Urinary bladder (tissue), 4 donors: Measurements from ENCODE around the gene XPC. TPM values are rescaled to one million over a fixed set of nuclear protein-coding genes. Genes with fewer than 3 reads are reported as not detected.
"Not testable (repeated sequence)": the region's sequence is repeated elsewhere in the genome, so short reads cannot be mapped to it uniquely, and the experiment has no call there.

Experiments
- DNase-seq: peaks from one replicate; pipeline ENCODE4 v3.0.0-alpha.2; 2015; ENCODE audit errors: extremely low spot score
- H3K27ac ChIP-seq: one replicate; pipeline ENCODE4 v1.5.1; 2013; ENCODE audit warnings: low read depth, mild to moderate bottlenecking, moderate library complexity
- H3K36me3 ChIP-seq: one replicate; pipeline ENCODE4 v1.6.1; 2013; ENCODE audit warnings: mild to moderate bottlenecking, moderate library complexity; ENCODE audit not compliant: insufficient read depth
- H3K4me1 ChIP-seq: one replicate; pipeline ENCODE4 v1.6.1; 2013; ENCODE audit warnings: mild to moderate bottlenecking, moderate library complexity; ENCODE audit not compliant: insufficient read depth
- H3K4me3 ChIP-seq: one replicate; pipeline ENCODE4 v1.5.1; 2013; ENCODE audit warnings: low read depth, low read length
- WGBS: extraction: QIAGEN DNeasy Blood & Tissue Kit; methylation state at CpG from one replicate; pipeline ENCODE4 v1.1.7; 2013; 5-methylcytosine and 5-hydroxymethylcytosine counted together
- polyA plus RNA-seq: library from polyadenylated mRNA; stranded (reverse); fragments of 200-250 nt; gene quantifications from one replicate; pipeline ENCODE4 v1.2.3, GENCODE V29; 2013
- total RNA-seq: library from RNA; depleted of rRNA; stranded (reverse); fragments of >200 nt; gene quantifications from one replicate; pipeline ENCODE4 v1.2.3, GENCODE V29; 2014
- donor health status: healthy with polysubstance abuse.
- donor health status: healthy.

XPC gene
- total RNA-seq (25.8 TPM), polyA plus RNA-seq (27.3 TPM)

- Histone ChIP-seq H3K4me1 (peaks cover 2% of the 10 kb centered on the region), H3K36me3 (no peaks in the 10 kb centered on the region)
Observed at GRCh38 chr3:14178247-14179113, at the start of gene XPC, which contains the start of gene LSM3. TSS of gene XPC (minus strand) at chr3:14178601. CDS start at chr3:14178568, 33 bp downstream. TSS of gene LSM3 (plus strand) at chr3:14178817. CDS start at chr3:14178861, 44 bp downstream.

GRCh38 chr3:14227856-14228255, 49.5 kb upstream of the XPC start:
- no peaks in the 10 kb centered on the region for H3K36me3 ChIP-seq
- H3K4me1 ChIP-seq = no peaks in the 10 kb centered on the region
- H3K4me3 ChIP-seq = no peak overlapping the region
- no peak overlapping the region for H3K27ac ChIP-seq
- WGBS = 48% methylated on average over 1 of the region's 1 CpG
- no peak for DNase-seq

More at GRCh38 chr3:14178247-14179113, at the start of gene XPC, which contains the start of gene LSM3:
- H3K4me3 ChIP-seq = peak within 1 kb of the TSS; percentile 78
- under 1% methylated on average over 78 of the region's 78 CpGs for WGBS
- peak; percentile 99 for DNase-seq
- H3K27ac ChIP-seq = peak within 1 kb of the TSS; percentile 94

- not testable (repeated sequence) for H3K36me3 ChIP-seq, H3K27ac ChIP-seq, DNase-seq, H3K4me1 ChIP-seq, H3K4me3 ChIP-seq
- WGBS = 78% methylated on average over 3 of the region's 3 CpGs
Observed at GRCh38 chr3:14226351-14226750, 48.0 kb upstream of the XPC start.

- Histone ChIP-seq H3K36me3 (no peaks in the 10 kb centered on the region), H3K27ac (no peak overlapping the region), H3K4me1 (no peaks in the 10 kb centered on the region), H3K4me3 (no peak overlapping the region)
- no peak for DNase-seq
- WGBS = 68% methylated on average over 9 of the region's 9 CpGs
Observed at GRCh38 chr3:14225421-14225820, 47.0 kb upstream of the XPC start.

GRCh38 chr3:14224895-14225294, 46.5 kb upstream of the XPC start:
- Histone ChIP-seq H3K27ac (no peak overlapping the region), H3K4me3 (no peak overlapping the region), H3K36me3 (no peaks in the 10 kb centered on the region), H3K4me1 (no peaks in the 10 kb centered on the region)
- 59% methylated on average over 6 of the region's 6 CpGs for WGBS
- DNase-seq = no peak

GRCh38 chr3:14223595-14223994, 45.2 kb upstream of the XPC start:
- H3K36me3 ChIP-seq = no peaks in the 10 kb centered on the region
- no peak overlapping the region for H3K4me3 ChIP-seq
- H3K27ac ChIP-seq = no peak overlapping the region
- DNase-seq = no peak
- H3K4me1 ChIP-seq = no peaks in the 10 kb centered on the region
- 65% methylated on average over 1 of the region's 1 CpG for WGBS

- no peak for DNase-seq
- 67% methylated on average over 3 of the region's 3 CpGs for WGBS
- Histone ChIP-seq H3K36me3 (no peaks in the 10 kb centered on the region), H3K27ac (no peak overlapping the region), H3K4me1 (no peaks in the 10 kb centered on the region), H3K4me3 (no peak overlapping the region)
Observed at GRCh38 chr3:14222900-14223594, 44.6 kb upstream of the XPC start.

GRCh38 chr3:14222457-14222856, 44.1 kb upstream of the XPC start:
- H3K4me1 ChIP-seq = no peaks in the 10 kb centered on the region
- H3K4me3 ChIP-seq = no peak overlapping the region
- no peak overlapping the region for H3K27ac ChIP-seq
- no peak for DNase-seq
- WGBS = 33% methylated on average over 1 of the region's 1 CpG
- no peaks in the 10 kb centered on the region for H3K36me3 ChIP-seq

GRCh38 chr3:14221902-14222301, 43.5 kb upstream of the XPC start:
- WGBS = 93% methylated on average over 1 of the region's 1 CpG
- H3K4me1 ChIP-seq = no peaks in the 10 kb centered on the region
- no peak overlapping the region for H3K27ac ChIP-seq
- H3K4me3 ChIP-seq = no peak overlapping the region
- no peaks in the 10 kb centered on the region for H3K36me3 ChIP-seq
- DNase-seq = no peak

GRCh38 chr3:14220933-14221332, 42.5 kb upstream of the XPC start:
- Histone ChIP-seq H3K4me1 (no peaks in the 10 kb centered on the region), H3K4me3 (no peak overlapping the region), H3K27ac (no peak overlapping the region), H3K36me3 (no peaks in the 10 kb centered on the region)
- DNase-seq = no peak
- 88% methylated on average over 1 of the region's 1 CpG for WGBS

- no peak overlapping the region for H3K27ac ChIP-seq
- DNase-seq = no peak
- H3K4me1 ChIP-seq = no peaks in the 10 kb centered on the region
- no peaks in the 10 kb centered on the region for H3K36me3 ChIP-seq
- no peak overlapping the region for H3K4me3 ChIP-seq
Observed at GRCh38 chr3:14218355-14218754, 40.0 kb upstream of the XPC start.

- H3K4me3 ChIP-seq = peak overlapping the region; percentile 1
- peak; percentile 82 for DNase-seq
- 51% methylated on average over 22 of the region's 22 CpGs for WGBS
- no peak overlapping the region for H3K27ac ChIP-seq
- H3K36me3 ChIP-seq = no peaks in the 10 kb centered on the region
- no peaks in the 10 kb centered on the region for H3K4me1 ChIP-seq
Observed at GRCh38 chr3:14216257-14217048, 38.1 kb upstream of the XPC start.

- Histone ChIP-seq H3K4me1 (no peaks in the 10 kb centered on the region), H3K36me3 (no peaks in the 10 kb centered on the region), H3K27ac (no peak overlapping the region), H3K4me3 (no peak overlapping the region)
- DNase-seq = no peak
- 95% methylated on average over 4 of the region's 4 CpGs for WGBS
Observed at GRCh38 chr3:14214764-14215163, 36.4 kb upstream of the XPC start.
